CD14-positive monocyte (primary cell): ENCODE results near the gene CAPN13. TPM values are rescaled to one million over a fixed set of nuclear protein-coding genes. Genes with fewer than 3 reads are reported as not detected.

Source experiments
- DNase-seq, 3 donors: peaks; one replicate each; pipeline ENCODE4 v3.0.0-alpha.2; 2011 to 2022
- H2AFZ ChIP-seq: 2 replicates; pipeline ENCODE4 v1.6.0; 2012; ENCODE audit warnings: mild to moderate bottlenecking, low read depth, low read length, inconsistent platforms; ENCODE audit not compliant: insufficient read depth, poor library complexity, severe bottlenecking
- H3K27ac ChIP-seq, 2 donors: 1 replicate in 1 of 2; 2 replicates in 1 of 2; pipeline ENCODE4 v1.5.1; 2012 to 2013; ENCODE audit warnings: low read length in 2 of 2, control low read depth in 1 of 2, inconsistent platforms in 1 of 2, low read depth in 1 of 2, mild to moderate bottlenecking in 1 of 2
- H3K27me3 ChIP-seq, 2 donors: one replicate each; pipeline versions ENCODE4 v1.6.0 to v1.6.1; 2011 to 2013; ENCODE audit warnings: low read length in 2 of 2; ENCODE audit not compliant: control insufficient read depth in 2 of 2, insufficient read depth in 2 of 2
- H3K36me3 ChIP-seq, 2 donors: replicated peaks in 1 of 2; 1 replicate in 1 of 2; 2 replicates in 1 of 2; pipeline versions ENCODE4 v1.5.1 to v1.6.1; 2012 to 2013; ENCODE audit warnings: low read length in 2 of 2, control low read depth in 1 of 2, inconsistent platforms in 1 of 2, mild to moderate bottlenecking in 1 of 2; ENCODE audit not compliant: insufficient read depth in 2 of 2, control insufficient read depth in 1 of 2
- H3K4me1 ChIP-seq, 2 donors: 1 replicate in 1 of 2; 2 replicates in 1 of 2; pipeline versions ENCODE4 v1.5.1 to v1.6.1; 2012 to 2013; ENCODE audit warnings: low read length in 2 of 2, control low read depth in 1 of 2, inconsistent platforms in 1 of 2, mild to moderate bottlenecking in 1 of 2, moderate library complexity in 1 of 2; ENCODE audit not compliant: insufficient read depth in 2 of 2, control insufficient read depth in 1 of 2
- H3K4me2 ChIP-seq: replicated peaks from 2 replicates; pipeline ENCODE3; 2012; ENCODE audit warnings: low read length, moderate library complexity, mild to moderate bottlenecking; ENCODE audit not compliant: poor library complexity, severe bottlenecking; ENCODE audit errors: extremely low read depth
- H3K4me3 ChIP-seq, 3 experiments: fragments of 200-600 bp in 1 of 3; sonication (generic) in 1 of 3; replicated peaks in 1 of 3; 1 replicate in 2 of 3; 2 replicates in 1 of 3; pipeline ENCODE4 v1.5.1; 2011 to 2013; ENCODE audit warnings: low read length in 3 of 3, mild to moderate bottlenecking in 3 of 3, control low read depth in 2 of 3, low read depth in 2 of 3, inconsistent platforms in 1 of 3, moderate library complexity in 1 of 3
- H3K79me2 ChIP-seq: 2 replicates; pipeline ENCODE4 v1.6.0; 2012; ENCODE audit warnings: mild to moderate bottlenecking, control low read depth, inconsistent platforms, low read length, moderate library complexity; ENCODE audit not compliant: insufficient read depth
- H3K9ac ChIP-seq: 2 replicates; pipeline ENCODE4 v1.6.0; 2017; ENCODE audit warnings: low read length, mild to moderate bottlenecking; ENCODE audit not compliant: insufficient read depth, poor library complexity, severe bottlenecking
- H3K9me3 ChIP-seq, 2 donors: replicated peaks in 1 of 2; 1 replicate in 1 of 2; 2 replicates in 1 of 2; pipeline versions ENCODE4 v1.5.1 to v1.6.1; 2012 to 2013; ENCODE audit warnings: low read length in 2 of 2, control low read depth in 1 of 2; ENCODE audit not compliant: control insufficient read depth in 1 of 2, insufficient read depth in 1 of 2
- H4K20me1 ChIP-seq: 2 replicates; pipeline ENCODE4 v1.6.0; 2012; ENCODE audit warnings: mild to moderate bottlenecking, low read length, control low read depth, moderate library complexity; ENCODE audit not compliant: insufficient read depth
- H3K27ac Mint-ChIP-seq, 7 donors: one replicate each; pipeline ENCODE4 v1.8.0; 2020; ENCODE audit warnings: mild to moderate bottlenecking in 7 of 7, mixed read lengths in 7 of 7, moderate library complexity in 6 of 7, inconsistent platforms in 2 of 7
- H3K27me3 Mint-ChIP-seq, 3 donors: one replicate each; pipeline ENCODE4 v1.8.0; 2021 to 2022; ENCODE audit warnings: low read depth in 3 of 3, mild to moderate bottlenecking in 3 of 3, mixed read lengths in 3 of 3, moderate library complexity in 3 of 3, inconsistent platforms in 1 of 3
- H3K36me3 Mint-ChIP-seq, 2 donors: one replicate each; pipeline ENCODE4 v1.8.0; 2020; ENCODE audit warnings: mixed read lengths in 2 of 2, inconsistent platforms in 1 of 2, mild to moderate bottlenecking in 1 of 2
- H3K4me1 Mint-ChIP-seq: one replicate; pipeline ENCODE4 v1.8.0; 2020; ENCODE audit warnings: mild to moderate bottlenecking, mixed read lengths
- H3K4me3 Mint-ChIP-seq, 2 donors: one replicate each; pipeline ENCODE4 v1.8.0; 2020; ENCODE audit warnings: mild to moderate bottlenecking in 2 of 2, mixed read lengths in 2 of 2, moderate library complexity in 1 of 2
- H3K9me3 Mint-ChIP-seq, 7 donors: one replicate each; pipeline ENCODE4 v1.8.0; 2020 to 2022; ENCODE audit warnings: mixed read lengths in 7 of 7, mild to moderate bottlenecking in 6 of 7, moderate library complexity in 6 of 7, inconsistent platforms in 2 of 7
- WGBS: methylation state at CpG from one replicate; pipeline ENCODE4 v1.1.5; 2013; ENCODE audit warnings: missing lambda C conversion rate; ENCODE audit not compliant: insufficient coverage; 5-methylcytosine and 5-hydroxymethylcytosine counted together
- intact Hi-C, 2 donors: fragments of 100-400 bp; cut with micrococcal nuclease; formaldehyde crosslinking; loops; one replicate each; pipeline versions ENCODE4 v1.15.0 to v1.15.1; 2023
- polyA plus RNA-seq, 3 donors: library from polyadenylated mRNA; depleted of rRNA in 1 of 3; unstranded in 2 of 3; stranded (reverse) in 1 of 3; fragments of 300-500 nt in 2 of 3; fragments of >200 nt in 1 of 3; fragmentation: Illumina TruSeq in 2 of 3; gene quantifications; 1 replicate in 2 of 3; 2 replicates in 1 of 3; pipeline ENCODE4 v1.2.3, GENCODE V29; 2012 to 2021
- TF ChIP-seq, protein P1 (sequence below): fragments of 200-600 bp; IDR thresholded peaks from one replicate; pipeline ENCODE4 v1.8.0; 2022; ENCODE audit warnings: antibody characterized with exemption, mild to moderate bottlenecking

Gene CAPN13
- polyA plus RNA-seq, 3 donors, result not detected

DNA sequence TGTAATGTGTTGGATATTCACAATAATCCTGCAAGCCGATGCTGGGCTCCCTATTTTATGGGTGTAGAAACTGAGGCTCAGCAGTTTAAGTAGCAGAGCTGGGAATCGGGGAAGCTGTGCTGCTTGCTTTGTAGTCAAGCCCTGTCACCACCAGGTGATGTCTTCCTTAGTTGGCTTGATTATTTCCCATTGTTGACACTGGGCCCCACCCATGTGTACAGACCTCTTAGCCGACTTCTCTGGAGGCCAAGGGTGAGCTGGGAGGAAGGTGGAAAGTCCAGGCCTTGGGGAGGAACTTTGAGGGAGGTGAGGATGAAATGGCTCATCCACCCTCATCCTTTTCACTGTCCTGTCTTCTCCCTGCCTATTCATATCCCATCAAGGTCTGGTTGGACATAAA, 60.0 kb downstream of the CAPN13 start:
- TF ChIP-seq, protein P1, sequence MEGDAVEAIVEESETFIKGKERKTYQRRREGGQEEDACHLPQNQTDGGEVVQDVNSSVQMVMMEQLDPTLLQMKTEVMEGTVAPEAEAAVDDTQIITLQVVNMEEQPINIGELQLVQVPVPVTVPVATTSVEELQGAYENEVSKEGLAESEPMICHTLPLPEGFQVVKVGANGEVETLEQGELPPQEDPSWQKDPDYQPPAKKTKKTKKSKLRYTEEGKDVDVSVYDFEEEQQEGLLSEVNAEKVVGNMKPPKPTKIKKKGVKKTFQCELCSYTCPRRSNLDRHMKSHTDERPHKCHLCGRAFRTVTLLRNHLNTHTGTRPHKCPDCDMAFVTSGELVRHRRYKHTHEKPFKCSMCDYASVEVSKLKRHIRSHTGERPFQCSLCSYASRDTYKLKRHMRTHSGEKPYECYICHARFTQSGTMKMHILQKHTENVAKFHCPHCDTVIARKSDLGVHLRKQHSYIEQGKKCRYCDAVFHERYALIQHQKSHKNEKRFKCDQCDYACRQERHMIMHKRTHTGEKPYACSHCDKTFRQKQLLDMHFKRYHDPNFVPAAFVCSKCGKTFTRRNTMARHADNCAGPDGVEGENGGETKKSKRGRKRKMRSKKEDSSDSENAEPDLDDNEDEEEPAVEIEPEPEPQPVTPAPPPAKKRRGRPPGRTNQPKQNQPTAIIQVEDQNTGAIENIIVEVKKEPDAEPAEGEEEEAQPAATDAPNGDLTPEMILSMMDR, result no peak
- Mint-ChIP-seq H3K27ac (no peak overlapping the region), H3K36me3 (no peaks in the 10 kb centered on the region), H3K4me1 (no peaks in the 10 kb centered on the region), H3K4me3 (no peak overlapping the region), H3K27me3 (peaks cover 2 to 5% (median 3%) of the 10 kb centered on the region in 3 donors), H3K9me3 (no peaks in the 10 kb centered on the region)
- Histone ChIP-seq H3K9me3 (no peaks in the 10 kb centered on the region), H3K27ac (no peak overlapping the region), H3K4me2 (no peak overlapping the region), H3K4me3 (no peak overlapping the region), H3K79me2 (no peaks in the 10 kb centered on the region), H3K9ac (no peak overlapping the region), H3K27me3 (no peaks in the 10 kb centered on the region), H3K36me3 (no peaks in the 10 kb centered on the region), H2AFZ (no peak overlapping the region), H4K20me1 (no peaks in the 10 kb centered on the region), H3K4me1 (no peaks in the 10 kb centered on the region)
- no peak for DNase-seq
- 92% methylated on average over 2 of the region's 3 CpGs for WGBS
- intact Hi-C loops, result no loop called here

DNA sequence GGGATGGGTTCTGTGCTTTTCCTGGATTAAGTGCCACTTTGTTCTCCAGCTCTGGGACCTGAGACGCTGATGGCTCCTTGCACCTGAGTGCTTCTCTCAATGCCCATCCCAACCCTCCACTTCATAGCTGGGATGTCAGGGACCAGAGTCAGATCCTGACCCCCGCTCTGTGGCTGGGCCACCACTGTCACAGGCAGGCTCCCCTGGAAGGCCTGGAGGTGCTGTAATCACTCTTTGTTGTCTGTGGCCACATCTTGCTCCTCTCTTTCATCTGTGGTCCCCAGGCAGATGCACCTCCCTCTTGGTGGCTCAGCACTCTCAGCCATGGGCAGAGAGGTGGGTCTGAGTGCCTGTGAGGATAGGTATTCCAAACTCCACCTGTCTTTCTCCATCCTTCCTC, 62.4 kb downstream of the CAPN13 start:
- H3K36me3 Mint-ChIP-seq, result no peaks in the 10 kb centered on the region
- no peaks in the 10 kb centered on the region for H3K27me3 ChIP-seq
- TF ChIP-seq, protein P1, result no peak
- no peaks in the 10 kb centered on the region for H3K4me1 ChIP-seq
- H3K9me3 ChIP-seq, result no peaks in the 10 kb centered on the region
- no peaks in the 10 kb centered on the region for H3K79me2 ChIP-seq
- intact Hi-C loops, result no loop called here
- peaks cover 3 to 10% (median 3%) of the 10 kb centered on the region in 3 donors for H3K27me3 Mint-ChIP-seq
- H3K4me3 Mint-ChIP-seq, result no peak overlapping the region
- WGBS, result 82% methylated on average over 2 of the region's 2 CpGs
- H3K27ac ChIP-seq, result no peak overlapping the region
- H2AFZ ChIP-seq, result no peak overlapping the region
- no peaks in the 10 kb centered on the region for H3K9me3 Mint-ChIP-seq
- H3K36me3 ChIP-seq, result no peaks in the 10 kb centered on the region
- H4K20me1 ChIP-seq, result no peaks in the 10 kb centered on the region
- no peaks in the 10 kb centered on the region for H3K4me1 Mint-ChIP-seq
- H3K4me3 ChIP-seq, result no peak overlapping the region
- DNase-seq, result no peak
- H3K4me2 ChIP-seq, result no peak overlapping the region
- H3K9ac ChIP-seq, result no peak overlapping the region
- no peak overlapping the region for H3K27ac Mint-ChIP-seq
